WTC11 (cell line): ENCODE data around the gene FANK1. TPM values are rescaled to one million over a fixed set of nuclear protein-coding genes. Genes with fewer than 3 reads are reported as not detected.

Experiments used
- ATAC-seq: fragments of 200-7000 bp; cut with Tn5 transposase; 2 replicates; pipeline ENCODE4 v1.10.0; 2021; ENCODE audit warnings: mild to moderate bottlenecking, moderate library complexity
- CTCF ChIA-PET: fragments of 300-600 bp; sonication (Branson Sonifier 250); formaldehyde crosslinking; loops from one replicate; lab custom pipeline; 2021; ENCODE audit warnings: antibody characterized with exemption; lab: Charles Lee
- POLR2A ChIA-PET: fragments of 350-600 bp; sonication (Branson Sonifier 250); formaldehyde crosslinking; loops from one replicate; lab custom pipeline; 2021; ENCODE audit warnings: antibody characterized with exemption; lab: Charles Lee
- DNase-seq: peaks from one replicate; pipeline ENCODE4 v3.0.0; 2021; ENCODE audit warnings: low spot score
- H3K27ac Mint-ChIP-seq: 2 replicates; pipeline ENCODE4 v1.8.0; 2021; ENCODE audit warnings: mixed read lengths
- H3K27me3 Mint-ChIP-seq: 2 replicates; pipeline ENCODE4 v1.8.0; 2021; ENCODE audit warnings: low read depth, mild to moderate bottlenecking, moderate library complexity, mixed read lengths
- H3K36me3 Mint-ChIP-seq: 2 replicates; pipeline ENCODE4 v1.8.0; 2021; ENCODE audit warnings: mixed read lengths
- H3K4me1 Mint-ChIP-seq: 2 replicates; pipeline ENCODE4 v1.8.0; 2022; ENCODE audit warnings: mixed read lengths
- H3K4me3 Mint-ChIP-seq: 2 replicates; pipeline ENCODE4 v1.8.0; 2021; ENCODE audit warnings: mild to moderate bottlenecking, moderate library complexity, mixed read lengths
- H3K9me3 Mint-ChIP-seq: 2 replicates; pipeline ENCODE4 v1.8.0; 2021; ENCODE audit warnings: mixed read lengths
- ARID4B ChIP-seq: sonication (generic); formaldehyde crosslinking; IDR thresholded peaks from 2 replicates; pipeline ENCODE4 v1.8.0; 2023; ENCODE audit warnings: missing genetic modification reagents, mild to moderate bottlenecking, borderline replicate concordance
- ATF1 ChIP-seq: sonication (generic); formaldehyde crosslinking; IDR thresholded peaks from 2 replicates; pipeline ENCODE4 v1.8.1; 2023; ENCODE audit warnings: mild to moderate bottlenecking, moderate library complexity, missing genetic modification reagents
- CBFB ChIP-seq: sonication (generic); formaldehyde crosslinking; IDR thresholded peaks from 2 replicates; pipeline ENCODE4 v1.8.1; 2022; ENCODE audit warnings: mild to moderate bottlenecking, low read depth, missing genetic modification reagents
- CREB1 ChIP-seq: sonication (generic); formaldehyde crosslinking; IDR thresholded peaks from 2 replicates; pipeline ENCODE4 v1.8.0; 2023; ENCODE audit warnings: mild to moderate bottlenecking, missing genetic modification reagents
- E2F4 ChIP-seq: sonication (generic); formaldehyde crosslinking; IDR thresholded peaks from 2 replicates; pipeline ENCODE4 v1.8.1; 2022; ENCODE audit warnings: low read depth, mild to moderate bottlenecking, moderate library complexity, missing genetic modification reagents, borderline replicate concordance
- GABPB1 ChIP-seq: sonication (generic); formaldehyde crosslinking; IDR thresholded peaks from 2 replicates; pipeline ENCODE4 v1.8.1; 2023; ENCODE audit warnings: mild to moderate bottlenecking, missing genetic modification reagents
- MYBL2 ChIP-seq: sonication (generic); formaldehyde crosslinking; IDR thresholded peaks from 2 replicates; pipeline ENCODE4 v1.8.1; 2023; ENCODE audit warnings: mild to moderate bottlenecking, moderate library complexity, missing genetic modification reagents
- NFATC4 ChIP-seq: fragments of 250-450 bp; sonication (Bioruptor Pico); IDR thresholded peaks from 2 replicates; pipeline ENCODE4 v1.9.0; 2021; ENCODE audit warnings: mild to moderate bottlenecking
- NFE2L1 ChIP-seq: sonication (generic); formaldehyde crosslinking; IDR thresholded peaks from 2 replicates; pipeline ENCODE4 v1.8.1; 2023; ENCODE audit warnings: missing genetic modification reagents
- NR3C1 ChIP-seq: sonication (generic); formaldehyde crosslinking; conservative IDR thresholded peaks from 2 replicates; pipeline ENCODE4 v1.8.1; 2023; ENCODE audit warnings: low read depth, mild to moderate bottlenecking, missing genetic modification reagents
- SMAD3 ChIP-seq: sonication (generic); formaldehyde crosslinking; IDR thresholded peaks from 2 replicates; pipeline ENCODE4 v1.8.0; 2022; ENCODE audit warnings: missing genetic modification reagents, mild to moderate bottlenecking, borderline replicate concordance
- SOX15 ChIP-seq: fragments of 250-450 bp; sonication (Bioruptor Pico); IDR thresholded peaks from 2 replicates; pipeline ENCODE4 v1.9.0; 2021; ENCODE audit warnings: mild to moderate bottlenecking
- STAT6 ChIP-seq: sonication (generic); formaldehyde crosslinking; conservative IDR thresholded peaks from 2 replicates; pipeline ENCODE4 v1.8.1; 2023; ENCODE audit warnings: mild to moderate bottlenecking, low read depth, missing genetic modification reagents, moderate library complexity
- TEAD1 ChIP-seq: sonication (generic); formaldehyde crosslinking; IDR thresholded peaks from 2 replicates; pipeline ENCODE4 v1.8.0; 2022; ENCODE audit warnings: mild to moderate bottlenecking, missing genetic modification reagents
- ZBTB21 ChIP-seq: sonication (generic); formaldehyde crosslinking; IDR thresholded peaks from 2 replicates; pipeline ENCODE4 v1.8.1; 2023; ENCODE audit warnings: mild to moderate bottlenecking, missing genetic modification reagents, borderline replicate concordance
- ZNF138 ChIP-seq: sonication (generic); formaldehyde crosslinking; conservative IDR thresholded peaks from 2 replicates; pipeline ENCODE4 v1.8.1; 2022; ENCODE audit warnings: mild to moderate bottlenecking, moderate library complexity, missing genetic modification reagents
- ZNF219 ChIP-seq: sonication (generic); formaldehyde crosslinking; IDR thresholded peaks from 2 replicates; pipeline ENCODE4 v1.8.0; 2023; ENCODE audit warnings: missing genetic modification reagents, mild to moderate bottlenecking, borderline replicate concordance
- ZNF232 ChIP-seq: sonication (generic); formaldehyde crosslinking; IDR thresholded peaks from 2 replicates; pipeline ENCODE4 v1.8.0; 2022; ENCODE audit warnings: mild to moderate bottlenecking, missing genetic modification reagents
- total RNA-seq: library from RNA; stranded (reverse); gene quantifications from 3 replicates; pipeline ENCODE4 v1.2.3, GENCODE V29; 2021
- TF ChIP-seq, protein P1 (sequence below): sonication (generic); formaldehyde crosslinking; IDR thresholded peaks from 2 replicates; pipeline ENCODE4 v1.8.1; 2023; ENCODE audit warnings: mild to moderate bottlenecking, missing genetic modification reagents, borderline replicate concordance

The FANK1 gene
- total RNA-seq, 1 experiment from 2014 or later, result 3.4 TPM

DNA sequence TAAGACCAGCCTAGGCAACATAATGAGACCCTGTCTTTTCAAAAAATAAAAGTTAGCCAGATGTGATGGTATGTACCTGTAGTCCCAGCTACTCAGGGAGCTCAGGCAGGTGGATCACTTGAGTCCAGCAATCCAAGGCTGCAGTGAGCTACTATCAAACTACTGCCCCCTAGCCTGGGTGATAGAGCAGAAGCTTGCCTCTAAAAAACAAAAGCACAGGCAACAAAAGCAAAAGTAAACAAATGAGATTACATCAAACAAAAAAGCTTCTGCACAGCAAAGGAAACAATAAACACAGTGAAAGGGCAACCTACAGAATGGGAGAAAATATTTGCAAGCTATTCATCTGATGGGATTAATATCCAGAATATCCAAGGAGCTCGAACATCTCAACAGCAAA, 65.4 kb downstream of the FANK1 start (continued):
- TF ChIP-seq, protein P1, sequence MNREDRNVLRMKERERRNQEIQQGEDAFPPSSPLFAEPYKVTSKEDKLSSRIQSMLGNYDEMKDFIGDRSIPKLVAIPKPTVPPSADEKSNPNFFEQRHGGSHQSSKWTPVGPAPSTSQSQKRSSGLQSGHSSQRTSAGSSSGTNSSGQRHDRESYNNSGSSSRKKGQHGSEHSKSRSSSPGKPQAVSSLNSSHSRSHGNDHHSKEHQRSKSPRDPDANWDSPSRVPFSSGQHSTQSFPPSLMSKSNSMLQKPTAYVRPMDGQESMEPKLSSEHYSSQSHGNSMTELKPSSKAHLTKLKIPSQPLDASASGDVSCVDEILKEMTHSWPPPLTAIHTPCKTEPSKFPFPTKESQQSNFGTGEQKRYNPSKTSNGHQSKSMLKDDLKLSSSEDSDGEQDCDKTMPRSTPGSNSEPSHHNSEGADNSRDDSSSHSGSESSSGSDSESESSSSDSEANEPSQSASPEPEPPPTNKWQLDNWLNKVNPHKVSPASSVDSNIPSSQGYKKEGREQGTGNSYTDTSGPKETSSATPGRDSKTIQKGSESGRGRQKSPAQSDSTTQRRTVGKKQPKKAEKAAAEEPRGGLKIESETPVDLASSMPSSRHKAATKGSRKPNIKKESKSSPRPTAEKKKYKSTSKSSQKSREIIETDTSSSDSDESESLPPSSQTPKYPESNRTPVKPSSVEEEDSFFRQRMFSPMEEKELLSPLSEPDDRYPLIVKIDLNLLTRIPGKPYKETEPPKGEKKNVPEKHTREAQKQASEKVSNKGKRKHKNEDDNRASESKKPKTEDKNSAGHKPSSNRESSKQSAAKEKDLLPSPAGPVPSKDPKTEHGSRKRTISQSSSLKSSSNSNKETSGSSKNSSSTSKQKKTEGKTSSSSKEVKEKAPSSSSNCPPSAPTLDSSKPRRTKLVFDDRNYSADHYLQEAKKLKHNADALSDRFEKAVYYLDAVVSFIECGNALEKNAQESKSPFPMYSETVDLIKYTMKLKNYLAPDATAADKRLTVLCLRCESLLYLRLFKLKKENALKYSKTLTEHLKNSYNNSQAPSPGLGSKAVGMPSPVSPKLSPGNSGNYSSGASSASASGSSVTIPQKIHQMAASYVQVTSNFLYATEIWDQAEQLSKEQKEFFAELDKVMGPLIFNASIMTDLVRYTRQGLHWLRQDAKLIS, result no peak
- TF ChIP-seq TEAD1 (no peak), SOX15 (CRISPR knock-in tag) (no peak), E2F4 (CRISPR knock-in tag) (no peak), ZNF219 (CRISPR knock-in tag) (no peak), ZNF232 (no peak), ARID4B (CRISPR knock-in tag) (no peak), NR3C1 (CRISPR knock-in tag) (no peak), MYBL2 (no peak)

GRCh38 chr10:125962200-125962599, 65.8 kb downstream of the FANK1 start:
- Mint-ChIP-seq H3K27ac (no peak overlapping the region), H3K9me3 (0 out of 2 replicates have a peak, but pooled peaks cover 3% of the 10 kb centered on the region), H3K4me3 (no peak overlapping the region), H3K36me3 (no peaks in the 10 kb centered on the region), H3K27me3 (no peaks in the 10 kb centered on the region), H3K4me1 (peaks cover 7% of the 10 kb centered on the region; the same call in 1 of the 2 replicates)
- DNase-seq, result no peak
- no peak for ATAC-seq
- ChIA-PET CTCF (interaction anchor here (0.9 to 2.4 kb wide), 6 partner anchors 15 to 542 kb away, joined by 3 to 22 read pairs (median 4); no protein-coding TSS in a partner anchor), POLR2A (interaction anchor here (0.6 kb wide), 1 partner anchor 514 kb away, joined by 6 read pairs; no protein-coding TSS in a partner anchor)
- no peak for TF ChIP-seq ZNF138
- no peak for TF ChIP-seq SMAD3 (CRISPR knock-in tag)
- no peak for TF ChIP-seq NFATC4 (CRISPR knock-in tag)
- no peak for TF ChIP-seq STAT6 (CRISPR knock-in tag)
- no peak for TF ChIP-seq CBFB
- no peak for TF ChIP-seq NFE2L1 (CRISPR knock-in tag)
- TF ChIP-seq GABPB1 (CRISPR knock-in tag), result no peak
- TF ChIP-seq ARID4B (CRISPR knock-in tag), result no peak
- TF ChIP-seq ZBTB21, result no peak
- TF ChIP-seq CREB1 (CRISPR knock-in tag), result no peak
- no peak for TF ChIP-seq ZNF232
- no peak for TF ChIP-seq ATF1 (CRISPR knock-in tag)
